Erythroblast (primary cell): ENCODE results near the gene NINL.

ENCODE experiments used
- GATA1 ChIP-seq: IDR thresholded peaks from 2 replicates; pipeline ENCODE4 v1.6.1; 2011; ENCODE audit warnings: low read depth, mild to moderate bottlenecking, control low read depth, low read length, moderate library complexity
- POLR2A ChIP-seq: IDR thresholded peaks from 2 replicates; pipeline ENCODE4 v1.6.1; 2011; ENCODE audit warnings: mild to moderate bottlenecking, low read length

GRCh38 chr20:25496968-25497401, 88.3 kb downstream of the NINL start:
- no peak for TF ChIP-seq POLR2A
- no peak for TF ChIP-seq GATA1
